ENCODE data around the gene ECI1.

The ECI1 gene

DNA sequence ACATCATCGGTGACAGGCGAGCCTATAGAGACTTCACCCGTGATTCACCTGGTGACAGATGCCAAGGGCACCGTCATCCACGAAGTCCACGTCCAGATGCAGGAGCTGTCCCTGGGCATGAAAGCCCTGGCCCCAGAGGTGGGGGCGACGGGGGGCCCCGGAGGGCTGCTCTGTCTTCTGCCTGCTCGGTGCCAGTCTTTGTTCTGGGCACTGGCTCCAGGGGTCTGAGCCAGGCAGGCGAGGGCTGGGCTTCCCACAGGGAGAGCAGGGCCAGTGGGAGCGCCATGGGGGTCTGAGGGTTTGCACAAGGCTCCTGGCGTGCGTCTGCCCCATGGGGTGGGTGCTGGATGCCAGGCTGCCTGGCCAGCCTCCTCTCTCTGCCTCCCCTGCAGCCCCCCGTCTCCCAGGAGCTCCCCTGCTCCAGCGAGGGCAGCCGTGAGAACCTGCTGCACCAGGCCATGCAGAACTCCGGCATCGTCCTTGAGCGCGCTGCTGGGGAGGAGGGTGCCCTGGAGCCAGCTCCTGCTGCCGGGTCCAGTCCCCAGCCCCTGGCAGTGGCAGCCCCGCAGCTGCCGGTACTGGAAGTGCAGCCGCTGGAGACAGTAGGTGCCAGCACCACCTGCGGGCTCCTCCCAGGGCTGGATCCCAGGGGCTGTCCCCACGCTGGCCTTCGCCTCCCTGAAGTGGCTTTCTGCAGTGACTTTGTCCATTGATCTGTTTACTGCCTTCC lies 18.2 kb downstream of the ECI1 start:
- no peak for DNase-seq (ENCODE audit: low read depth)

GRCh38 chr16:2232094-2232990 lies 19.0 kb downstream of the ECI1 start:
- DNase-seq (ENCODE audit: low read depth) = no peak

DNA sequence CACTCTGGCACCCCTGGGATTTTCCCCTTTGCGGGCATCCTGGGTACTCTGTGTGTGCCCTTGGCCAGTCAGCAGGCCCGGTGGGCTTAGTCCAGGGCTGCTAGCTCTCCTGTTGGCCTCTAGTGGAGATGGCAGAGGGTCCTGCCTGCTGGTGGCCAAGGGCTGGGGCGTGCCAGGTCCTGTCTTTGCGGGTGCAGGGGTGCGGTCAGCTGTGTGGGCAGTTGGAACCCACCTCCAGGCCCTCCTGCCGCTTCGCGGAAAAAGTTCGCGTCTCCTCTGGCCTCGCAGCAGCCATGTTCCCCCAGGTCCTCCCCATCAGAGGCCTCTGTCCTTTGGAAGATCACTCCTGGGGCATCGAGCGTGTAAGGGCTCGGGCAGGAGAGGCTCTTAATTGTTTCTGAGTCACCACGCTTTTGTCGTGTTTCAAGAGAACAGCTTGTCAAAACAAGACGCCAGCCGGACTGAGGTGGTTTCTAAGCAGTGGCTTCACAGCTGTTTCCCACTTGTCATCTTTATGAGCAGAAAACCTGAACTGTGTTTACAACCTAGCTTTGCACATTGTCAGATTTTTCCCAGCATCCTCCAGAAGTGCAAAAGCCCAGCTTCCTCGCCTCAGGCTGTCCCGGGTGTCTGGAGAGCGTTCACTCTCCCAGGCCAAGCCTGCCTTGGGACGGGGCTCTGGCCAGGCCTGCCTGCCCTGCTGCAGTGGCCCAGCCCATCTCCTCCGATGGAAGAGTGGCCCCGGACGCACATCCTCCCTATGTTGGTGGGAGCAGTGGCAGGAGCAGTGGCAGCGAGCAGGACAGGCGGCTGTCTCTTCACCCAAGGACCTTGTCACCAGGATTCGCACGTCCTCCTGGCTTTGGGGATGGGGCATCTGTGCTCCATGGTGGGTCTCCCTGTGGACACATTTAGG lies 20.1 kb downstream of the ECI1 start:
- DNase-seq (ENCODE audit: low read depth) = no peak

DNA sequence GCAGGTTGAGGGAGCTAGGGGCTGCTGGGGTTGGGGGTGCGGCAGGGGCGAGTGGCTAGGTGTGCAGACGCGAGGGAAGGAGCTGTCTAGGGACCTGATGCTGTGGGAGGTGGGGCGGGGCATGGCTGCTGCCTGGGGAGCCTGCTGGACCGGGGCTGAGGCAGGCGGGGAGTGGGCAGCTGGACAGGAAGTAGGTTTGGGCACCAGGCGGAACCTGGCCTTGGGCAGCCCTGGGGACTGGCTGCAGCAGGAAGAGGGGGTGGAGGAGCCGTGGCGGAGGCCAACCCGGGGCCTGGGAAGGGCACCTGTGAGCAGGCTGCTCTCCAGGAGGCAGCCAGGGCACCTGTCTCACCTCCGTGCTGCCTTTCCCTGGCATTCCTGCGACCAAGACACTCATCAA lies 21.0 kb downstream of the ECI1 start:
- no peak for DNase-seq (ENCODE audit: low read depth)

- no peak for DNase-seq (ENCODE audit: low read depth)
Observed at GRCh38 chr16:2229632-2230250, 21.6 kb downstream of the ECI1 start.

DNA sequence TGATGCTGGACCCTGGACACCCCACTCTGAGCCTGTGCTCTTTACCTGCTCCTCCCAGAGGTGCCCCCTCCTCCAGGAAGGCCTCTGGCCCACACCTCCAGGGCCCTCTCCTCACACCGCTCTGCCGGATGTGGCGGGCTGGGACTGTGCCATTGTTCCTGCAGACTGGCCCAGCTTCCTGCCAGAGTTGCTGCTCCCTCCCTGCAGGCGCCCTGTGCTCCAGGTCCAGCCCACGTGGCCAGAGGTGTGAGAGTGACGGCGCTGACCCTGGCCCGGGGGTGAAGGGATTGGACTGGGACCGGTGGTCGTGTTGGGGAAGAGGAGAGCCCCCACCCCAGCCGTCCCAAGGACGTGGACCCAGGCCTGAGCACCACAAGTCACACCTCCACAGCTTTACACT lies 22.3 kb downstream of the ECI1 start:
- DNase-seq (ENCODE audit: low read depth) = no peak

DNA sequence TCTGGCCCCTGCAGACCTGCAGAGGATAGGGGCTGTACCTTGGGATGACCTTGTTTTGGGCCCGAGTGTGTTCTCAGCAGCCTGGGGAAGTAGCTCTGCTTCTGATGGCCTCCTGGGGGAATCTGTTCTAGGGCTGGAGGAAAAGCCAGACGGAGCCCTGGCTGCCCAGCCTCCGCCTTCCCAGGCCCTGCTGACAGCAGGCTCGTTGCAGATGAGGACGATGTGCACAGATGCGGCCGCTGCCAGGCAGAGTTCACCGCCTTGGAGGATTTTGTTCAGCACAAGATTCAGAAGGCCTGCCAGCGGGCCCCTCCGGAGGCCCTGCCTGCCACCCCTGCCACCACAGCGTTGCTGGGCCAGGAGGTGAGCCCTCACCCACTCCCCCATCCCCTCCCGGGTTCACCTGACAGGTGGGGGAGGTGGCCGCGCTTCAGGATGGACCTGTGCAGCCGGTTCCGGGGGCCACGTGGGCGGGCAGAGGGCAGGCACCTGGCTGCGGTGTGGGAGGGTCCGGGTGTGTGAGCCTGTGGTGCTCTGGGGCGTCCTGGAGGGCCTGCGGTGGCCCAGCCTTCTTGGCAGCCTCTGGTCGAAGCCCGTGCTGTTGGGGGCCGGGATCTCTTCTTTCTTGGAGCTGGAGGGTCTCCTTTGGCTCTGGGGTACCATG lies 23.1 kb downstream of the ECI1 start:
- DNase-seq (ENCODE audit: low read depth) = no peak

- DNase-seq (ENCODE audit: low read depth) = no peak
Observed at GRCh38 chr16:2226918-2227317, 24.5 kb downstream of the ECI1 start.

GRCh38 chr16:2226245-2226793 lies 25.1 kb downstream of the ECI1 start:
- DNase-seq (ENCODE audit: low read depth) = no peak

GRCh38 chr16:2223942-2224486 lies 27.4 kb downstream of the ECI1 start:
- DNase-seq (ENCODE audit: low read depth) = no peak

- peak; percentile 100 for DNase-seq (ENCODE audit: low read depth)
Observed at GRCh38 chr16:2223221-2223941, 28.0 kb downstream of the ECI1 start, which contains the start of gene E4F1. Gene E4F1 (plus strand): TSS chr16:2223591. CDS start chr16:2223614, 23 bp downstream.

DNA sequence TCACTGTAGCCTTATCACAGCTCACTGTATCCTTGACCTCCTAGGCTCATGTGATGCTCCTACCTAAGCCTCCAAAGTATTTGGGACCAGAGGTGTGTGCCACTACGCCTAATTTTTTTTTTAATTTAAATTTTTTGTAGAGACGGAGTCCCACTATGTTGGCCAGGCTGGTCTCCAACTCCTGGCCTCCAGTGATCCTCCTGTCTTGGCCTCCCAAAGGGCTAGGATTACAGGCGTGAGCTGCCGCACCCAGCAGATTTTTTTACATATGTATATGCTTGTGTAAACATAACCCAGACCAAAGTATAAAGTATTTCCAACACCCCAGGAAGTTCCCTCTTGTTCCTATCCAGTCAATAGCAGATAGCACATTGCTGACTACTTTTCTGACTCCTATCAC lies 35.1 kb downstream of the ECI1 start:
- no peak for DNase-seq (ENCODE audit: low read depth)

GRCh38 chr16:2214719-2214968 lies 36.7 kb downstream of the ECI1 start, which contains the start of gene PGP:
Gene PGP (minus strand): TSS chr16:2214840. CDS start chr16:2214777, 63 bp downstream.
- DNase-seq (ENCODE audit: low read depth) = no peak

DNA sequence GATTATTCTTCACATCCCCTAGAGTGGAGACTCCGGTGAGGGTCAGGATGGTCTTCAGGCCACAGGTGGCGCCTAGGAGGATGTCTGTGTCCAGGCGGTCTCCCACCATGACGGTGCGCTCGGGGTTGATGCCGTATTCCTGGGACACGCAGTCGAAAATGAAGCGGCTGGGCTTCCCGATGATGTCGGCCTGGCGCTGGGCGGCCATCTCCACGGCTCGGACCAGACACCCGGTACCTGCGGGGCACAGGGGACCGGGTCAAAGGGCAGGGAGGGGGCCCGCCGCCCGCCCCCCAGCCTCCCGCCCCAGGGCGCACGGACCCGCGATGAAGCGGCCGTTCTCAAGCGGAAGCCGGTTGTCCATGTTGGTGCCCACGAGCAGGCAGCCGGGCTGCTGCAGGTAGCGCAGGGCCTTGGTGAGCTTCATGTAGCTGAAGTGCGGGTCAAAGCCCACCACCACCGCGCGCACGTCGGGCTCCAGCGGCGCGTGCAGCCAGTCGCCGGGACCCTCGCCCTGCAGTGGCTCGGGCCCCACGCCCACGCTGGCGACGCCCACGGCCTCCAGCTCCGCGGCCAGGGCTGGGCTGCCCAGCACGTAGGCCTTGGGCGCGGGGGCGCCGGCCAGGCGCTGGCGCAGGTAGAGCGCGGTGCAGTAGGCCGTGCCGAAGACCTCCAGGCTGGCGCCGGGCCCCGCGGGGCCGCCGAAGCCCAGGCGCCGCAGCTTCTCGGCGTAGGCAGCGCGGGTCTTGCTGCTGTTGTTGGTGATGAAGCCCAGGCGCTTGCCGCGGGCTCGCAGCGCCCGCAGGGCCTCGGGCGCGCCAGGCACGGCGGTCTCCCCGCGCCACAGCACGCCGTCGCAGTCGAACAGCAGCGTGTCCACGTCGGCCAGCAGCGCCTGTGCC lies 37.3 kb downstream of the ECI1 start:
- no peak for DNase-seq (ENCODE audit: low read depth)

DNA sequence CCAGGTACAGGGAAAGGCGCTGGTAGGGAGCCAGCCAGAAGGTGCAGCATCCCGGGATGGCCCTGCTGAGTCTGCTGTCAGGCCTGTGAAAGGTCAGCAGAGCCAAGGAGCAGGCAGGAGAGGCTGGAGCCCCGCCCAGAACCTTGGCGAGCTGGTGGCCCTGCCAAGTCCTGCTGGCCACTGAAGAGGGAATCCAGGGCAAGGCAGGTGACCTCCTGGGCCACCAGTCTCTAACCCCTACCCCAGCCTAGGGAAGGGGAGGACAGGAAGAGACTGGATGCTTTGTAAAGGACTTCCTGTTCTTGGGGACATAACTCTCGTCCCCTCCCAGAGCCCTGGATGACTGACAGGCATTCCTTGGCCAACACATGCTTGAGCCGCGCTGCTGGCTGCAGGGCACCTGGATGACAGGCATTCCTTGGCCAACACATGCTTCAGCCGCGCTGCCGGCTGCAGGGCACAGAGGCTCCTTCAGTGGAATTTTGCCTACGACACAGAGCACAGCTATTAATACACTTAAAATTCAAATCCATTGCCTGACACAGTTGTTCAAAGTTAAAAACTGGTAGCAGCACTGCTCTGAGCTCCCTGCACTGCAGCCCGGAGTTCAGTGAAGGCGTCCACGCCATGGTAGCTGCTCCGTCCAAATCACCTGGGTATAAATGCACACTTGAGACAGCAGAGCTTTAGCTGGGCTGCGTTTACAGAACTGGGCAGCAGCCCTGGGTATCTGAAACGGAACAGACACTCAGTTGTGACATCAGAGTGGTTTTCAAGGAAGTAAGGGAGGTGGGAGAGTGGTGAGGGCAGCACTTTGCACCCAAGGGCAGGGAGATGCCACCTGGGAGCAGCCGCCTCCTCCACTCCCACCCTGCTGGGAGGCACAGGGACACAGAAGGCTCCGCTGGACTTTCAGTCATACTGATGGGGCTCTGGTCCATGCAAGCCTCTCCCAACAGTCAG lies 38.7 kb downstream of the ECI1 start:
- DNase-seq (ENCODE audit: low read depth) = no peak

- DNase-seq (ENCODE audit: low read depth) = no peak
Observed at GRCh38 chr16:2211923-2212347, 39.5 kb downstream of the ECI1 start.
